Endothelial cell of umbilical vein (primary cell): ENCODE measurements around the gene TUBG1. TPM values are rescaled to one million over a fixed set of nuclear protein-coding genes. Genes with fewer than 3 reads are reported as not detected.

Source experiments
- BruUV-seq: library from RNA; stranded (reverse); fragments of 400-500 nt; replicated peaks from 2 replicates; lab custom pipeline; 2021; lab: Mats Ljungman, UMichigan
- CTCF ChIA-PET: fragments of 300-600, 350-600 bp; sonication (Branson Sonifier 250); formaldehyde crosslinking; loops from one replicate; lab custom pipeline; 2021; ENCODE audit warnings: antibody characterized with exemption, inconsistent platforms; lab: Charles Lee
- POLR2A ChIA-PET: fragments of 300-600, 350-600 bp; sonication (Branson Sonifier 250); formaldehyde crosslinking; loops from one replicate; lab custom pipeline; 2021; ENCODE audit warnings: antibody characterized with exemption, inconsistent platforms; lab: Charles Lee
- DNase-seq: peaks from one replicate; pipeline ENCODE4 v3.0.0-alpha.2; 2011; ENCODE audit warnings: low read depth, low spot score
- FAIRE-seq: peaks from 2 replicates; lab custom pipeline; 2011; peaks lifted over from hg19 to GRCh38; lab: Jason Lieb, UNC
- H2AFZ ChIP-seq: 2 replicates; pipeline ENCODE4 v1.6.0; 2012; ENCODE audit warnings: low read depth, low read length, control low read depth, inconsistent platforms
- H3K27ac ChIP-seq: 2 replicates; pipeline ENCODE4 v1.5.1; 2011; ENCODE audit warnings: low read depth, mild to moderate bottlenecking, control low read depth, low read length, moderate library complexity; ENCODE audit not compliant: insufficient read depth
- H3K27me3 ChIP-seq, 2 experiments: 2 replicates each; pipeline versions ENCODE4 v1.6.0 to v1.6.1; 2011; ENCODE audit warnings: low read length in 2 of 2, mixed read lengths in 1 of 2; ENCODE audit not compliant: control insufficient read depth in 2 of 2, insufficient read depth in 2 of 2
- H3K36me3 ChIP-seq, 2 experiments: 2 replicates in 1 of 2; 3 replicates in 1 of 2; pipeline ENCODE4 v1.5.1; 2011; ENCODE audit warnings: low read length in 2 of 2, mild to moderate bottlenecking in 1 of 2, moderate library complexity in 1 of 2; ENCODE audit not compliant: control insufficient read depth in 2 of 2, insufficient read depth in 2 of 2; ENCODE audit errors: extremely low read depth in 1 of 2
- H3K4me1 ChIP-seq: 3 replicates; pipeline ENCODE4 v1.5.1; 2011; ENCODE audit warnings: mild to moderate bottlenecking, low read length; ENCODE audit not compliant: control insufficient read depth, insufficient read depth; ENCODE audit errors: extremely low read depth
- H3K4me2 ChIP-seq: 2 replicates; pipeline ENCODE4 v1.6.1; 2011; ENCODE audit warnings: low read length, control low read depth, mixed read lengths; ENCODE audit not compliant: insufficient read depth
- H3K4me3 ChIP-seq, 3 experiments: fragments of 200-600 bp in 1 of 3; sonication (generic), shearing (Covaris generic) in 1 of 3; replicated peaks in 1 of 3; 2 replicates each; pipeline ENCODE4 v1.5.1; 2011 to 2016; ENCODE audit warnings: control low read depth in 3 of 3, low read length in 3 of 3, mild to moderate bottlenecking in 2 of 3, inconsistent platforms in 1 of 3, low read depth in 1 of 3, moderate library complexity in 1 of 3; ENCODE audit not compliant: insufficient read depth in 1 of 3
- H3K79me2 ChIP-seq: 2 replicates; pipeline ENCODE4 v1.6.0; 2012; ENCODE audit warnings: low read length, inconsistent platforms; ENCODE audit not compliant: control insufficient read depth, insufficient read depth
- H3K9ac ChIP-seq: replicated peaks from 2 replicates; pipeline ENCODE3; 2011; ENCODE audit warnings: low read length, control low read depth; ENCODE audit not compliant: insufficient read depth; ENCODE audit errors: extremely low read depth
- H3K9me1 ChIP-seq: replicated peaks from 3 replicates; pipeline ENCODE4 v1.6.0; 2011; ENCODE audit warnings: mild to moderate bottlenecking, low read length; ENCODE audit not compliant: control insufficient read depth, insufficient read depth; ENCODE audit errors: extremely low read depth
- H3K9me3 ChIP-seq: replicated peaks from 2 replicates; pipeline ENCODE4 v1.5.1; 2012; ENCODE audit warnings: low read length, inconsistent platforms; ENCODE audit not compliant: control insufficient read depth, insufficient read depth
- H4K20me1 ChIP-seq: replicated peaks from 2 replicates; pipeline ENCODE3; 2011; ENCODE audit warnings: mild to moderate bottlenecking, low read length; ENCODE audit not compliant: control insufficient read depth, insufficient read depth; ENCODE audit errors: extremely low read depth
- EZH2 ChIP-seq: IDR thresholded peaks from 2 replicates; pipeline ENCODE4 v1.6.1; 2012; ENCODE audit warnings: borderline replicate concordance, low read depth, mild to moderate bottlenecking, moderate library complexity, low read length, inconsistent platforms; ENCODE audit not compliant: severe bottlenecking
- FOS ChIP-seq: IDR thresholded peaks from 2 replicates; pipeline ENCODE4 v1.6.1; 2011; ENCODE audit warnings: mild to moderate bottlenecking, low read length, moderate library complexity, borderline replicate concordance; ENCODE audit not compliant: insufficient read depth
- GATA2 ChIP-seq: IDR thresholded peaks from 2 replicates; pipeline ENCODE4 v1.7.0; 2011; ENCODE audit warnings: low read depth, mild to moderate bottlenecking, moderate library complexity, mixed read lengths, low read length; ENCODE audit not compliant: insufficient read length, insufficient read depth
- JUN ChIP-seq: IDR thresholded peaks from 2 replicates; pipeline ENCODE4 v1.6.1; 2011; ENCODE audit warnings: borderline replicate concordance, low read depth; ENCODE audit not compliant: insufficient read length, insufficient read depth
- MYC ChIP-seq: IDR thresholded peaks from one replicate; pipeline ENCODE4 v1.6.1; 2011; ENCODE audit warnings: mild to moderate bottlenecking, low read depth, low read length
- POLR2A ChIP-seq: IDR thresholded peaks from 2 replicates; pipeline ENCODE4 v1.6.1; 2012; ENCODE audit warnings: low read depth, mild to moderate bottlenecking, control low read depth, low read length
- POLR2AphosphoS5 ChIP-seq: IDR thresholded peaks from 2 replicates; pipeline ENCODE4 v1.6.1; 2012; ENCODE audit warnings: low read depth, mild to moderate bottlenecking, control low read depth, low read length, moderate library complexity; ENCODE audit not compliant: insufficient read depth
- dilution Hi-C: fragments of 300-500 bp; cut with MboI; formaldehyde crosslinking; loops from one replicate; pipeline ENCODE4 v1.15.0; 2019; ENCODE audit warnings: low sequenced_read_pairs; ENCODE audit not compliant: extremely low pct_ligation_motif_present
- intact Hi-C: fragments of 100-400 bp; cut with micrococcal nuclease; formaldehyde crosslinking; loops from one replicate; pipeline ENCODE4 v1.10.0; 2022
- polyA plus RNA-seq, 4 experiments: library from polyadenylated mRNA; depleted of rRNA in 3 of 4; stranded (reverse) in 3 of 4; unstranded in 1 of 4; fragments of >200 nt; gene quantifications; 2 replicates each; pipeline versions ENCODE4 v1.2.1 to v1.2.3, GENCODE V29; 2011 to 2012; ENCODE audit warnings: missing spikeins in 1 of 4
- total RNA-seq: library from RNA; stranded (reverse); gene quantifications from 2 replicates; pipeline ENCODE4 v1.2.3, GENCODE V29; 2021
- TF ChIP-seq, protein P1 (sequence below), 2 donors: IDR thresholded peaks; 1 replicate in 1 of 2; 2 replicates in 1 of 2; pipeline ENCODE4 v1.5.1; 2011; ENCODE audit warnings: low read length in 2 of 2, mild to moderate bottlenecking in 2 of 2, moderate library complexity in 2 of 2, control low read depth in 1 of 2, inconsistent platforms in 1 of 2, low read depth in 1 of 2; ENCODE audit not compliant: insufficient read depth in 1 of 2; ENCODE audit errors: extremely low read depth in 1 of 2
- TF ChIP-seq, protein P2 (sequence below): IDR thresholded peaks from 2 replicates; pipeline ENCODE4 v1.6.1; 2011; ENCODE audit not compliant: insufficient read depth, insufficient read length

TUBG1 gene
- total and polyA plus RNA-seq, 2 donors (not counting 3 experiments of a cell fraction or from before 2014, with no cell fraction given) = 102 to 132 TPM

DNA sequence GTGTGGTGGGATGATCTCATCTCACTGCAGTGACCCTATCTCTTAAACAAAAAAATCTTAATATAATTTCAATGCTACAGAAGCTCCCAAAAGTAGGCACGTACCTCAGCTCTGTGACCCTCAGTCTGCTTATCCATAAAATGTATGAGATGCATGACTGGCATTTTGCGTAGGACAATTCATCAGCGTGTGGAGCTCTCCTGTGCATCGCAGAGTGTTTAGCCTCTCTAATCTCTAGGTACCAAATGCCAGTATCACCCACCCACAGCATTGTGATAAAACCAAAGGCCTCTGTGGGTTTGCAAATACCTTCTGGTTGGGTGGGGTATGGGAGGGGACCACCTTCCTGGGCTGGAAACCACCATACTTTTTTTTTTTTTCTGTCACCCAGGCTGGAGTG lies 30.6 kb downstream of the TUBG1 start:
- DNase-seq = no peak
- H3K4me1 ChIP-seq = no peaks in the 10 kb centered on the region
- BruUV-seq = no TSS peak
- no peaks in the 10 kb centered on the region for H3K9me1 ChIP-seq
- no peak overlapping the region for H3K9ac ChIP-seq
- CTCF ChIA-PET = no interaction called here
- no peak overlapping the region for H2AFZ ChIP-seq
- H3K27me3 ChIP-seq = peaks cover 0 to 2% of the 10 kb centered on the region in 2 experiments
- FAIRE-seq = no peak
- no peaks in the 10 kb centered on the region for H3K36me3 ChIP-seq
- H3K4me3 ChIP-seq = no peak overlapping the region
- no peaks in the 10 kb centered on the region for H4K20me1 ChIP-seq
- POLR2A ChIA-PET = no interaction called here
- intact Hi-C loops = no loop called here
- H3K9me3 ChIP-seq = no peaks in the 10 kb centered on the region
- no peak overlapping the region for H3K4me2 ChIP-seq
- TF ChIP-seq FOS = no peak
- TF ChIP-seq GATA2 = no peak
- TF ChIP-seq EZH2 = no peak
- TF ChIP-seq POLR2AphosphoS5 = no peak
- TF ChIP-seq MYC = no peak
- TF ChIP-seq JUN = no peak
- TF ChIP-seq, protein P1, sequence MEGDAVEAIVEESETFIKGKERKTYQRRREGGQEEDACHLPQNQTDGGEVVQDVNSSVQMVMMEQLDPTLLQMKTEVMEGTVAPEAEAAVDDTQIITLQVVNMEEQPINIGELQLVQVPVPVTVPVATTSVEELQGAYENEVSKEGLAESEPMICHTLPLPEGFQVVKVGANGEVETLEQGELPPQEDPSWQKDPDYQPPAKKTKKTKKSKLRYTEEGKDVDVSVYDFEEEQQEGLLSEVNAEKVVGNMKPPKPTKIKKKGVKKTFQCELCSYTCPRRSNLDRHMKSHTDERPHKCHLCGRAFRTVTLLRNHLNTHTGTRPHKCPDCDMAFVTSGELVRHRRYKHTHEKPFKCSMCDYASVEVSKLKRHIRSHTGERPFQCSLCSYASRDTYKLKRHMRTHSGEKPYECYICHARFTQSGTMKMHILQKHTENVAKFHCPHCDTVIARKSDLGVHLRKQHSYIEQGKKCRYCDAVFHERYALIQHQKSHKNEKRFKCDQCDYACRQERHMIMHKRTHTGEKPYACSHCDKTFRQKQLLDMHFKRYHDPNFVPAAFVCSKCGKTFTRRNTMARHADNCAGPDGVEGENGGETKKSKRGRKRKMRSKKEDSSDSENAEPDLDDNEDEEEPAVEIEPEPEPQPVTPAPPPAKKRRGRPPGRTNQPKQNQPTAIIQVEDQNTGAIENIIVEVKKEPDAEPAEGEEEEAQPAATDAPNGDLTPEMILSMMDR (IDR thresholded peaks at IDR 0.05; ENCODE audit: extremely low read depth in 1 of 2, insufficient read depth in 1 of 2, low read depth in 1 of 2, low read length in 2 of 2) = no peak
- TF ChIP-seq, protein P2, sequence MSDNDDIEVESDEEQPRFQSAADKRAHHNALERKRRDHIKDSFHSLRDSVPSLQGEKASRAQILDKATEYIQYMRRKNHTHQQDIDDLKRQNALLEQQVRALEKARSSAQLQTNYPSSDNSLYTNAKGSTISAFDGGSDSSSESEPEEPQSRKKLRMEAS = no peak
- TF ChIP-seq POLR2A = no peak
- H3K79me2 ChIP-seq = no peaks in the 10 kb centered on the region
- H3K27ac ChIP-seq = no peak overlapping the region
- dilution Hi-C loops = no loop called here
